Measurements from ENCODE around the gene HPD.

DNA sequence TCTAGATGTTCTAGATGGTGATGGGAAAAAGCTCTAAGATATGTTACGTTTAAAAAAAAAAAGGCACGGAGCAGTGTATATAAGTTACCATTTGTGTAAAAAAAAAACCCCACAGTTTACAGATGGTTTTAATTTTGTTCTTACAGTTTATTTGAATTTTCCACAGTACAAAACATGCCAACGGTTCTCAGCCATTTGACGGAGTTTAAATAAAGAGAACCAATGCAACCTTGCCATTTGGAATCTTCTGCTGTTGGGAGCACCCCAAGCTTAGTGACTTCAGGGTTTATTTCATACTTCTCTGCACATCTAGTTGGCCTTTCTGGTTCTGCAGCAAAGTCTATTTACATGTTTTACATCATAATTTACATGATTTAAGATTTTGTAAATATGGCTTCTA, 7.7 kb upstream of the HPD start:
- TF ChIP-seq EZH2 (IDR thresholded peaks at IDR 0.05), result no peak
- no peak for TF ChIP-seq POLR2AphosphoS5 (IDR thresholded peaks at IDR 0.05; ENCODE audit: borderline replicate concordance, low read depth, low read length)
